ENCODE results near the gene DEFB118. TPM values are rescaled to one million over a fixed set of nuclear protein-coding genes. Genes with fewer than 3 reads are reported as not detected.
"Not testable (repeated sequence)": the region's sequence is repeated elsewhere in the genome, so short reads cannot be mapped to it uniquely, and the experiment has no call there.

The DEFB118 gene
- total RNA-seq, 6 experiments from 2014 or later, result not detected

GRCh38 chr20:31363295-31363694 lies 5.1 kb upstream of the DEFB118 start:
- WGBS (ENCODE audit: insufficient coverage, low coverage, low lambda C conversion rate, missing lambda C conversion rate), result 27% methylated on average over 2 of the region's 4 CpGs
- no peak overlapping the region for H3K27ac ChIP-seq
- H3K27me3 ChIP-seq, result no peaks in the 10 kb centered on the region
- H3K9me3 ChIP-seq, result no peaks in the 10 kb centered on the region
- H3K4me1 ChIP-seq, result no peaks in the 10 kb centered on the region
- no peak for ATAC-seq
- intact Hi-C loops (cut with DNase I), result no loop called here
- no peaks in the 10 kb centered on the region for H3K36me3 ChIP-seq
- TF ChIP-seq POLR2A (IDR thresholded peaks at IDR 0.05) (no peak), CTCF (IDR thresholded peaks at IDR 0.05) (no peak)
- no peak overlapping the region for H3K4me3 ChIP-seq
- DNase-seq, result no peak

GRCh38 chr20:31364272-31364671 lies 4.1 kb upstream of the DEFB118 start:
- H3K36me3 ChIP-seq; intact Hi-C loops (cut with DNase I); H3K27me3 ChIP-seq; ATAC-seq; H3K4me3 ChIP-seq; H3K9me3 ChIP-seq; H3K4me1 ChIP-seq; DNase-seq; H3K27ac ChIP-seq: not testable (repeated sequence)
- WGBS (ENCODE audit: insufficient coverage, low coverage, low lambda C conversion rate, missing lambda C conversion rate), result 33% methylated on average over 1 of the region's 5 CpGs

DNA sequence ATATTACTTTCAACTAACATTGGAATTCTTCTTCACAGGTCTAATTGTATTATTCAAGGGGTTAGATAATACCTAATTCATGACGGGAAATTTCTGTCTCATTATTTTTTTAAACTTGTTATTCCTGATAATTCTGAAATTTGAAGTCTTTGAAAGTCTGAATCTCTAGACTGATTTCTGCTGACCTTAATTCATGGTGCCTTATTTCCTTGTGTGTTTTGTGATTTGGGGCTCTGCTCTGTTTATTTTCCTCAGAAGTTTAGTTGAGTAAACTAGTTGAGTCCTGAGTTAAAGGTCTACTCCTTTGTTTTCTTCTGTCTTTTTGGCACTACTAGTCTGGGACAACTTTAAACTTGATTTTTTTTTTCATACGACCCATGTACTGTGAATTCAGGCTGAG lies 5.9 kb downstream of the DEFB118 start:
- DNase-seq, result no peak
- no peak for TF ChIP-seq POLR2A (IDR thresholded peaks at IDR 0.05)
- no peaks in the 10 kb centered on the region for H3K27me3 ChIP-seq
- no peaks in the 10 kb centered on the region for H3K36me3 ChIP-seq
- no peaks in the 10 kb centered on the region for H3K4me1 ChIP-seq
- no peak overlapping the region for H3K4me3 ChIP-seq
- no peak overlapping the region for H3K27ac ChIP-seq
- no peak for ATAC-seq
- no peaks in the 10 kb centered on the region for H3K9me3 ChIP-seq
- WGBS (ENCODE audit: insufficient coverage, low coverage, low lambda C conversion rate, missing lambda C conversion rate), result 40% methylated on average over 2 of the region's 2 CpGs
- intact Hi-C loops (cut with DNase I), result no loop called here

DNA sequence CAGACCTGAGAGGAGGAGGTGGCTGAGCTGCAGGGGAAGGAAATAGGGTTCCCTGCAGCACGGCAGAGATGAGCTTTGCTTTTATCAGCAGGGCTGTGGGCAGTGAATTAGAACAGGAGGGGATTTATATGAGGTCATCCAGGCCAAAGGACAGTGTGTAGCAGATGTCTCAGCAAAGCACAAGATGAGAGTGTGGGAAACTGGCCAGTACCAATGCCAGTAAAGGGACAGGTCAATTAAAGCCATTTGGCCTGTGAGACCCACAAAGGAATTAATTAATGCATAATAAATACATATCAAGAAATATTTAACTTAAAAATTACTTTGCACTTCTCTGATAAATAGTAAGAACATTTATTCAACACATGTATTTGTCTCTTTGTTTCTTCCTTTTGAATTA lies 22.1 kb downstream of the DEFB118 start, which contains the start of gene DEFB119:
Gene DEFB119, minus strand, starts transcription at position 101 of the 400 bp plus-strand sequence. CDS start 107 bp downstream, outside the sequence.
- Histone ChIP-seq H3K27me3 (no peaks in the 10 kb centered on the region), H3K4me1 (no peaks in the 10 kb centered on the region), H3K4me3 (no peak within 1 kb of the TSS), H3K9me3 (no peaks in the 10 kb centered on the region), H3K36me3 (no peaks in the 10 kb centered on the region), H3K27ac (no peak within 1 kb of the TSS)
- no peak for TF ChIP-seq CTCF (IDR thresholded peaks at IDR 0.05)
- no peak for TF ChIP-seq POLR2A (IDR thresholded peaks at IDR 0.05)
- DNase-seq (no peak), ATAC-seq (no peak)
- 29% methylated on average over 1 of the region's 1 CpG for WGBS (ENCODE audit: insufficient coverage, low coverage, low lambda C conversion rate, missing lambda C conversion rate)
- intact Hi-C loops (cut with DNase I), result no loop called here

DNA sequence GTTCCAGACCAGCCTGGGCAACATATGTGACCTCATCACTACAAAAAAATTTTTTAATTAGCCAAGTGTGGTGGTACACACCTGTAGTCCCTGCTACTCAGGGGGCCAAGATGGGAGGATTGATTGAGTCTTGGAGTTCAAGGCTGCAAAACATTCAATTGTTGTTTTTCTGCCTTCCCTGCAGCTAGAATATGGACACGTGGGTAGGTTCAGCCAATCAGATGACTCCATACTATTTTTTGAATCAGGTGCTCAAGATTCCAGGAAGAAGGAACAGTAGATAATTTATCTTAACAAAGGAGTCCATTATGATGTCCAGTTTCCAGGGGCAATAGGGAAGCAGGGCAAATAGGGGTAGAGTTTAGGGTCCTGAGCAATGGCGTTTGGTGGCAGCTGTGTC lies 24.4 kb downstream of the DEFB118 start:
- TF ChIP-seq CTCF (IDR thresholded peaks at IDR 0.05) (no peak), POLR2A (IDR thresholded peaks at IDR 0.05) (no peak)
- no peaks in the 10 kb centered on the region for H3K27me3 ChIP-seq
- H3K36me3 ChIP-seq, result no peaks in the 10 kb centered on the region
- 8% methylated on average over 2 of the region's 2 CpGs for WGBS (ENCODE audit: insufficient coverage, low coverage, low lambda C conversion rate, missing lambda C conversion rate)
- intact Hi-C loops (cut with DNase I), result no loop called here
- no peak overlapping the region for H3K4me3 ChIP-seq
- H3K27ac ChIP-seq, result no peak overlapping the region
- DNase-seq (no peak), ATAC-seq (no peak)
- H3K4me1 ChIP-seq, result no peaks in the 10 kb centered on the region
- H3K9me3 ChIP-seq, result no peaks in the 10 kb centered on the region

DNA sequence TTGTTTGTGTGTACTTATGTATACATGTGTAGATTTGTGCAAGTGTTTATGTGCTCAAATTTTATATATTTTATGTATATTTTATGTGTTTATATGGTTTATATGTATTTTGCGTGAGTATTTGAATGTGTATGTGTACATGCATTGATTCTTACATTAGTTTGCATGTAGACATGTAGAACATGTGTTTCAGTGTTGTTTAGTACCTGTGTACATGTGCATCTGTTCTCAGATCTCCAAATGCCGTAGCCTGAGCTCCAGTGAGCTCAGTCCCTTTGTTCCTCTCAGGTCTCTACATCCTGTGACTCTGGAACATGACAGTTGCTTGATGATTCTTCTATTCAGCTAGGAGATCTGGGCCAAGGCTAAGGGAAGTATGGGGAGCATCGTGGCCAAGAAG lies 26.5 kb downstream of the DEFB118 start:
- Histone ChIP-seq H3K9me3 (no peaks in the 10 kb centered on the region), H3K27me3 (no peaks in the 10 kb centered on the region), H3K36me3 (no peaks in the 10 kb centered on the region), H3K27ac (no peak overlapping the region), H3K4me3 (no peak overlapping the region), H3K4me1 (no peaks in the 10 kb centered on the region)
- WGBS (ENCODE audit: insufficient coverage, low coverage, low lambda C conversion rate, missing lambda C conversion rate), result 33% methylated on average over 3 of the region's 3 CpGs
- DNase-seq (no peak), ATAC-seq (no peak)
- intact Hi-C loops (cut with DNase I), result no loop called here
- TF ChIP-seq POLR2A (IDR thresholded peaks at IDR 0.05) (no peak), CTCF (IDR thresholded peaks at IDR 0.05) (no peak)
